Lung (tissue), 12 donors: ENCODE measurements around the gene PFDN4. TPM values are rescaled to one million over a fixed set of nuclear protein-coding genes. Genes with fewer than 3 reads are reported as not detected.

Source experiments
- ATAC-seq: fragments of 200-7000 bp; cut with Tn5 transposase; one replicate; pipeline ENCODE4 v1.9.1; 2020; ENCODE audit warnings: moderate number of reproducible peaks; ENCODE audit not compliant: insufficient read depth, low FRiP score
- DNase-seq, 3 donors: peaks; one replicate each; pipeline ENCODE4 v3.0.0-alpha.2; 2013 to 2017
- H3K27ac ChIP-seq, 2 donors: one replicate each; pipeline ENCODE4 v1.5.1; 2013; ENCODE audit warnings: mild to moderate bottlenecking in 2 of 2, moderate library complexity in 2 of 2, control low read depth in 1 of 2, inconsistent platforms in 1 of 2, low read depth in 1 of 2, low read length in 1 of 2
- H3K27me3 ChIP-seq, 3 donors: one replicate each; pipeline ENCODE4 v1.5.1; 2013; ENCODE audit warnings: low read length in 2 of 3; ENCODE audit not compliant: control insufficient read depth in 3 of 3, insufficient read depth in 3 of 3
- H3K36me3 ChIP-seq, 4 donors: one replicate each; pipeline ENCODE4 v1.5.1; 2013; ENCODE audit warnings: low read length in 4 of 4, mild to moderate bottlenecking in 1 of 4, moderate library complexity in 1 of 4; ENCODE audit not compliant: control insufficient read depth in 4 of 4, insufficient read depth in 4 of 4
- H3K4me1 ChIP-seq, 5 donors: one replicate each; pipeline ENCODE4 v1.5.1; 2013; ENCODE audit warnings: low read length in 5 of 5, mild to moderate bottlenecking in 2 of 5, moderate library complexity in 1 of 5; ENCODE audit not compliant: control insufficient read depth in 5 of 5, insufficient read depth in 5 of 5
- H3K4me3 ChIP-seq: one replicate; pipeline ENCODE4 v1.5.1; 2013; ENCODE audit warnings: mild to moderate bottlenecking, control low read depth, moderate library complexity
- H3K9ac ChIP-seq, 2 donors: one replicate each; pipeline ENCODE4 v1.5.1; 2013; ENCODE audit warnings: low read length in 2 of 2, control low read depth in 1 of 2; ENCODE audit not compliant: insufficient read depth in 1 of 2
- H3K9me3 ChIP-seq, 4 donors: one replicate each; pipeline ENCODE4 v1.5.1; 2013; ENCODE audit warnings: low read length in 3 of 4, mild to moderate bottlenecking in 1 of 4, moderate library complexity in 1 of 4; ENCODE audit not compliant: control insufficient read depth in 4 of 4, insufficient read depth in 3 of 4
- WGBS, 2 donors: extraction: QIAGEN DNeasy Blood & Tissue Kit; methylation state at CpG; one replicate each; pipeline ENCODE4 v1.1.7; 2013; 5-methylcytosine and 5-hydroxymethylcytosine counted together
- polyA plus RNA-seq, 2 donors: library from polyadenylated mRNA; stranded (reverse); fragments of 200-250 nt; gene quantifications; one replicate each; pipeline ENCODE4 v1.2.1, GENCODE V29; 2013
- total RNA-seq, 2 donors: library from RNA; depleted of rRNA in 1 of 2; stranded (reverse); fragments of >200 nt in 1 of 2; gene quantifications; one replicate each; pipeline ENCODE4 v1.2.1, GENCODE V29; 2014 to 2021
- TF ChIP-seq, protein P1 (sequence below): IDR thresholded peaks from 2 replicates; pipeline ENCODE4 v1.5.1; 2012; ENCODE audit warnings: mild to moderate bottlenecking; ENCODE audit errors: control extremely low read depth, extremely low read depth
- donor health status: control.
- donor health status: control.
- donor health status: Bipolar disorder and iron deficiency.
- donor health status: healthy.
- donor health status: DM: yes; HTN: yes; CAD: no.

Gene PFDN4
- total and polyA plus RNA-seq, 4 donors = 15.9 to 83.6 (median 43.4) TPM

GRCh38 chr20:54207053-54207742 lies 689 bp upstream of the PFDN4 start:
- H3K27me3 ChIP-seq = no peaks in the 10 kb centered on the region
- no peaks in the 10 kb centered on the region for H3K9me3 ChIP-seq
- no peak overlapping the region for H3K4me3 ChIP-seq
- ATAC-seq (no peak), DNase-seq (no peak)
- peaks cover 0 to 17% (median 12%) of the 10 kb centered on the region in 5 donors for H3K4me1 ChIP-seq
- TF ChIP-seq, protein P1, sequence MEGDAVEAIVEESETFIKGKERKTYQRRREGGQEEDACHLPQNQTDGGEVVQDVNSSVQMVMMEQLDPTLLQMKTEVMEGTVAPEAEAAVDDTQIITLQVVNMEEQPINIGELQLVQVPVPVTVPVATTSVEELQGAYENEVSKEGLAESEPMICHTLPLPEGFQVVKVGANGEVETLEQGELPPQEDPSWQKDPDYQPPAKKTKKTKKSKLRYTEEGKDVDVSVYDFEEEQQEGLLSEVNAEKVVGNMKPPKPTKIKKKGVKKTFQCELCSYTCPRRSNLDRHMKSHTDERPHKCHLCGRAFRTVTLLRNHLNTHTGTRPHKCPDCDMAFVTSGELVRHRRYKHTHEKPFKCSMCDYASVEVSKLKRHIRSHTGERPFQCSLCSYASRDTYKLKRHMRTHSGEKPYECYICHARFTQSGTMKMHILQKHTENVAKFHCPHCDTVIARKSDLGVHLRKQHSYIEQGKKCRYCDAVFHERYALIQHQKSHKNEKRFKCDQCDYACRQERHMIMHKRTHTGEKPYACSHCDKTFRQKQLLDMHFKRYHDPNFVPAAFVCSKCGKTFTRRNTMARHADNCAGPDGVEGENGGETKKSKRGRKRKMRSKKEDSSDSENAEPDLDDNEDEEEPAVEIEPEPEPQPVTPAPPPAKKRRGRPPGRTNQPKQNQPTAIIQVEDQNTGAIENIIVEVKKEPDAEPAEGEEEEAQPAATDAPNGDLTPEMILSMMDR = no peak
- peaks cover 0 to 2% (median 0%) of the 10 kb centered on the region in 4 donors for H3K36me3 ChIP-seq
- H3K27ac ChIP-seq = peak overlapping the region in 1 of 2 donors; percentile 100
- whole genome bisulfite sequencing, 2 donors = 61 to 69% methylated on average over 7 of the region's 7 CpGs
- peak overlapping the region; percentile 97 to 100 for H3K9ac ChIP-seq

GRCh38 chr20:54208548-54209176 lies 775 bp downstream of the PFDN4 start:
- Histone ChIP-seq H3K27me3 (no peaks in the 10 kb centered on the region), H3K4me1 (peaks cover 0 to 17% (median 12%) of the 10 kb centered on the region in 5 donors), H3K9ac (peak overlapping the region; percentile 61 to 97), H3K27ac (peak overlapping the region in 1 of 2 donors; percentile 100), H3K4me3 (peak overlapping the region; percentile 95), H3K9me3 (no peaks in the 10 kb centered on the region), H3K36me3 (peaks cover 0 to 2% (median 0%) of the 10 kb centered on the region in 4 donors)
- no peak for ATAC-seq
- TF ChIP-seq, protein P1 = no peak
- WGBS, 2 donors = 3 to 7% methylated on average over 15 of the region's 15 CpGs
- peak; percentile 21 to 43 (median 39) for DNase-seq

DNA sequence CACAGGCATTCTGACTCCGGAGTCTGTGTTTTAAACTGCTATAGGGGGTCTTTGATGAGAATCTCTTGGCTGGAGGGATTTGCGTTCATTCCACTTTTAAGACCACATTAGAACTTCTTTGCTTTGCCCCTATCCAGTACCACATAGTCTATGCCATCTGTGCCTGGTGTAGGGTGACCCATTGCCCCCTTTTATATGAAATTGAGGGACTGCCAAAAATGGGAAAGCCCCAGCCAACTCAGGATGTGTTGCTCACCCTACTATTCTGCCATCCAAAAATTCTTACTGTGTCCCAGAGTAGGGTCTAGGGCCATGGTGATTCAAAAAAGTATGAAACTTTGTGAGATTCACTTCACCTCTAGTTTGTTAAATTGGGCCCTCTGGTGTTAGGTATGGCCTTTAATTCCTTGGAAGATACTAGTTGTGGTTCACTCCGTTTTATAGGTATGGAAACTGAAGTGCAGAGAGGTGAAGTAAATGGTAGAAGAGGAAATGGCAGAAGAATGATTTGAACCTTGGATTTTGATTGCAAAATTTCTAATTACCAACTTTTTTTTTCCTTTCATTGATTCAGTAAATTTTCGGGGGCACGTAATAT lies 1.4 kb downstream of the PFDN4 start:
- DNase-seq (no peak), ATAC-seq (no peak)
- H3K36me3 ChIP-seq = peaks cover 0 to 2% (median 0%) of the 10 kb centered on the region in 4 donors
- H3K9ac ChIP-seq = peak overlapping the region in 1 of 2 donors; percentile 61
- H3K4me1 ChIP-seq = peaks cover 0 to 17% (median 12%) of the 10 kb centered on the region in 5 donors
- no peaks in the 10 kb centered on the region for H3K27me3 ChIP-seq
- no peak overlapping the region for H3K4me3 ChIP-seq
- TF ChIP-seq, protein P1 = no peak
- H3K9me3 ChIP-seq = no peaks in the 10 kb centered on the region
- H3K27ac ChIP-seq = no peak overlapping the region
- 85% methylated on average over 5 of the region's 5 CpGs for WGBS, 2 donors
